Neuronal stem cell (in vitro differentiated cells): ENCODE data around the gene RBM34.

Source experiments
- DNase-seq: peaks from one replicate; pipeline ENCODE4 v3.0.0-alpha.2; 2013; ENCODE audit warnings: low spot score
- H2AFZ ChIP-seq: one replicate; pipeline ENCODE4 v1.6.1; 2013; ENCODE audit warnings: mild to moderate bottlenecking, low read length, inconsistent platforms
- H2AK5ac ChIP-seq: 2 replicates; pipeline ENCODE4 v1.6.1; 2013; ENCODE audit warnings: low read depth, mild to moderate bottlenecking, inconsistent platforms, low read length, moderate library complexity, mixed read lengths
- H2BK120ac ChIP-seq: 2 replicates; pipeline ENCODE4 v1.6.1; 2013; ENCODE audit warnings: low read depth, mild to moderate bottlenecking, inconsistent platforms, low read length, moderate library complexity, mixed read lengths
- H2BK12ac ChIP-seq: one replicate; pipeline ENCODE4 v1.6.1; 2013; ENCODE audit warnings: low read length, inconsistent platforms
- H2BK15ac ChIP-seq: 2 replicates; pipeline ENCODE4 v1.6.1; 2013; ENCODE audit warnings: mild to moderate bottlenecking, low read length, inconsistent platforms, mixed read lengths
- H2BK5ac ChIP-seq: one replicate; pipeline ENCODE4 v1.6.1; 2013; ENCODE audit warnings: inconsistent platforms, mild to moderate bottlenecking, low read length, moderate library complexity
- H3K14ac ChIP-seq: one replicate; pipeline ENCODE4 v1.6.1; 2013; ENCODE audit warnings: low read length, inconsistent platforms
- H3K18ac ChIP-seq: 2 replicates; pipeline ENCODE4 v1.6.1; 2013; ENCODE audit warnings: low read length, inconsistent platforms
- H3K23ac ChIP-seq: 2 replicates; pipeline ENCODE4 v1.6.1; 2013; ENCODE audit warnings: low read depth, mild to moderate bottlenecking, mixed read lengths, low read length, inconsistent platforms; ENCODE audit not compliant: poor library complexity
- H3K27ac ChIP-seq: replicated peaks from 3 replicates; pipeline ENCODE4 v1.5.1; 2013; ENCODE audit warnings: low read length, inconsistent platforms
- H3K27me3 ChIP-seq, 3 experiments: 2 replicates each; pipeline ENCODE4 v1.6.1; 2013; ENCODE audit warnings: low read length in 3 of 3, mild to moderate bottlenecking in 2 of 3, inconsistent platforms in 1 of 3, low read depth in 1 of 3, mixed read lengths in 1 of 3, moderate library complexity in 1 of 3; ENCODE audit not compliant: control insufficient read depth in 3 of 3, insufficient read depth in 3 of 3
- H3K36me3 ChIP-seq, 2 donors: replicated peaks in 1 of 2; 2 replicates each; pipeline ENCODE4 v1.6.1; 2013; ENCODE audit warnings: low read length in 2 of 2; ENCODE audit not compliant: control insufficient read depth in 2 of 2, insufficient read depth in 2 of 2
- H3K4ac ChIP-seq: 2 replicates; pipeline ENCODE4 v1.6.1; 2013; ENCODE audit warnings: inconsistent platforms, mild to moderate bottlenecking, low read length, moderate library complexity
- H3K4me1 ChIP-seq, 2 donors: 1 replicate in 1 of 2; 2 replicates in 1 of 2; pipeline ENCODE4 v1.6.1; 2013; ENCODE audit warnings: low read length in 2 of 2, low read depth in 1 of 2; ENCODE audit not compliant: control insufficient read depth in 2 of 2, insufficient read depth in 1 of 2
- H3K4me2 ChIP-seq: one replicate; pipeline ENCODE4 v1.6.1; 2013; ENCODE audit warnings: mild to moderate bottlenecking, low read length, inconsistent platforms; ENCODE audit not compliant: insufficient read depth, poor library complexity, severe bottlenecking
- H3K4me3 ChIP-seq, 2 donors: 2 replicates each; pipeline ENCODE4 v1.5.1; 2013; ENCODE audit warnings: low read length in 2 of 2, mild to moderate bottlenecking in 2 of 2, inconsistent platforms in 1 of 2, moderate library complexity in 1 of 2
- H3K79me1 ChIP-seq: one replicate; pipeline ENCODE4 v1.6.1; 2013; ENCODE audit warnings: low read depth, mild to moderate bottlenecking, inconsistent platforms, low read length, moderate library complexity
- H3K9ac ChIP-seq: one replicate; pipeline ENCODE4 v1.6.1; 2013; ENCODE audit warnings: mild to moderate bottlenecking, low read depth, low read length, inconsistent platforms; ENCODE audit not compliant: poor library complexity
- H3K9me3 ChIP-seq, 2 donors: replicated peaks in 1 of 2; 2 replicates each; pipeline versions ENCODE3 to v1.6.1; 2013; ENCODE audit warnings: low read length in 2 of 2, mild to moderate bottlenecking in 2 of 2, inconsistent platforms in 1 of 2, low read depth in 1 of 2, mixed read lengths in 1 of 2, moderate library complexity in 1 of 2; ENCODE audit not compliant: control insufficient read depth in 2 of 2, insufficient read depth in 1 of 2
- H4K8ac ChIP-seq: one replicate; pipeline ENCODE4 v1.6.1; 2013; ENCODE audit warnings: low read depth, mild to moderate bottlenecking, inconsistent platforms, low read length, moderate library complexity
- H4K91ac ChIP-seq: one replicate; pipeline ENCODE4 v1.6.1; 2013; ENCODE audit warnings: low read length, low read depth, mild to moderate bottlenecking, inconsistent platforms; ENCODE audit not compliant: poor library complexity
- WGBS, 2 donors: extraction: QIAGEN DNeasy Blood & Tissue Kit; methylation state at CpG; one replicate each; pipeline ENCODE4 v1.1.7; 2013; ENCODE audit warnings: missing lambda C conversion rate in 2 of 2, mixed read lengths in 1 of 2; ENCODE audit not compliant: insufficient read length in 2 of 2, insufficient replicate concordance in 1 of 2; ENCODE audit errors: extremely low coverage in 2 of 2; 5-methylcytosine and 5-hydroxymethylcytosine counted together

Gene RBM34

DNA sequence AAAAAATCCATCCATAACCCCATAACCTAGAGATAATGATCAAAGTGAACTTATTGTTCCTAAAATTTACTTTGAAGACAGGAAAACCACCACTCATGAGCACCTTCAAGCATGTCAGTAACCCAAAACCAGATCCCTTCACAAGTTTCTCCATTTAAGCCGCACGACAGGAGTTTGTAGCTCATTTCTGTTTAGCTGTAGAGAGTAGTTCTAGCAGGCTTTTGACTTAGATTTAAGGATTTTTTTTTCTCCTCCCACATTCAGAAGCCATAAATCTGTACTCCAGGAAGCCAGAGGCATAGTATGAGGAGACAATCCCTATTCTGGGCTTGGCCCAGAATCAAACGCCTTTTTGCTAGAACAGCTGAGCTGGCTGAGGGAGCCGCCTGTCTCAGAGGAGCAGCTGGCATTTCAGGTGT is 58.0 kb downstream of the RBM34 start:
- no peak for DNase-seq
- no peak overlapping the region for H2AFZ ChIP-seq
- no peak overlapping the region for H2BK120ac ChIP-seq
- no peak overlapping the region for H3K27ac ChIP-seq
- H2BK12ac ChIP-seq = no peak overlapping the region
- H3K4me2 ChIP-seq = no peak overlapping the region
- H4K8ac ChIP-seq = no peak overlapping the region
- no CpG with 5 or more reads among the region's 4 CpGs for WGBS, 2 donors
- no peak overlapping the region for H2BK5ac ChIP-seq
- H3K36me3 ChIP-seq = peaks cover 0 to 13% of the 10 kb centered on the region in 2 donors
- no peaks in the 10 kb centered on the region for H3K79me1 ChIP-seq
- no peak overlapping the region for H3K18ac ChIP-seq
- H3K27me3 ChIP-seq = no peaks in the 10 kb centered on the region
- H2BK15ac ChIP-seq = no peak overlapping the region
- H3K4me1 ChIP-seq = peaks cover 6% of the 10 kb centered on the region in 2 donors
- H3K4me3 ChIP-seq = no peak overlapping the region
- H4K91ac ChIP-seq = no peak overlapping the region
- H3K9me3 ChIP-seq = no peaks in the 10 kb centered on the region
- H3K9ac ChIP-seq = no peak overlapping the region
- no peak overlapping the region for H3K14ac ChIP-seq
- no peak overlapping the region for H3K23ac ChIP-seq
- no peak overlapping the region for H2AK5ac ChIP-seq
- no peak overlapping the region for H3K4ac ChIP-seq

DNA sequence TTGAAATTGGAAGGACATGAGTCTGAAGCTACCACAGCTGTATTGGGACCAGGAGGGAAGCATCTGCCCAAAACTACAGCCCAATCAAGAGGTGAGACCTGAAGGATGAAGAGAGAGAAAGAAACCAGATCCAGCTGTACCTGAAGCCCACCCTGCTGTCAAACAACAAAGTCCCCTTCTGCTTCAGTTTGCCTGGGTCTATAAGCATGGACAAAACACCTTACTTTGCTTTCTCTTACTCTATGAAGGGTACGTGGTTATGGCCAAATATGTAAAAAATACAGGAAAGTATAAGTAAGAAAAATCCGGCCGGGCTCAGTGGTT is 58.8 kb downstream of the RBM34 start:
- no peak overlapping the region for H3K18ac ChIP-seq
- H4K91ac ChIP-seq = no peak overlapping the region
- H3K14ac ChIP-seq = no peak overlapping the region
- no peak overlapping the region for H2AFZ ChIP-seq
- H3K27ac ChIP-seq = no peak overlapping the region
- H3K79me1 ChIP-seq = no peaks in the 10 kb centered on the region
- H4K8ac ChIP-seq = no peak overlapping the region
- WGBS, 2 donors = no CpG with 5 or more reads among the region's 3 CpGs
- no peak overlapping the region for H2BK15ac ChIP-seq
- no peak overlapping the region for H3K4ac ChIP-seq
- H3K23ac ChIP-seq = no peak overlapping the region
- H3K36me3 ChIP-seq = peaks cover 0 to 5% of the 10 kb centered on the region in 2 donors
- no peak overlapping the region for H3K9ac ChIP-seq
- no peak overlapping the region for H2AK5ac ChIP-seq
- H3K27me3 ChIP-seq = no peaks in the 10 kb centered on the region
- no peak for DNase-seq
- no peak overlapping the region for H2BK12ac ChIP-seq
- peaks cover 6% of the 10 kb centered on the region in 2 donors for H3K4me1 ChIP-seq
- H3K9me3 ChIP-seq = no peaks in the 10 kb centered on the region
- H2BK120ac ChIP-seq = no peak overlapping the region
- no peak overlapping the region for H3K4me3 ChIP-seq
- no peak overlapping the region for H2BK5ac ChIP-seq
- no peak overlapping the region for H3K4me2 ChIP-seq

DNA sequence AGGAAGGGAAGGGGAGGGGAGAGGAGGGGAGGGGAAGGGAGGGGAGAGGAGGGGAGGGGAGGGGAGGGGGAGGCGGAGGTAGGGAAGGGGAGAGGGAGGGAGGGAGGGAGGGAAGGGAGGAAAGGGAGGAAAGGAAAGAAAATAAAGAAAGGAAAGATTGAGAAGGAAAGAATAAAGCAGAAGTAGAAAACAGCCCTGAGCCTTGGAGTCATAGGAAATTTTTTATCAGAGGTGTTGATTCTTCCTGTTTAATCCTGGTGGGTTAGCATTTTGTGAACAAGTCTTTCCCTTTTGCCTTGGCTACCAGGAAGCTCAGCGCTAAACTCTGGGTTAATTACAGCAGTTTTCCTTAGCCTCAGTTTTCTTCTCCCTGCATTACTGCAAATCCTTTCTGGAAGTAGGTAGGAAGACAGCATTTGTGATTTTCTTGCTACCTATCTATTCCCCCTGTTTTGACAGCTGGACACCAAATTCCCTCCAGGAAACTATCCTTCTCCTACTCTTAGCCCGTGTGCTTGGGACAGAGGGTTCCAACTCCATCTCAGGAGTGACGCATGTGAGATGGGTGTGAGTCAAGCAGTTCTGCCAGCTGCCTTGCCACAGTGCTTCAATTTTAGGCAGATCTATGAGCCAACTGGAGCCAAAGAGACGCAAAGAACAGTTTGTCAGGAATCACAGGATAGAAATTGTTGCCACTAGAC is 59.3 kb downstream of the RBM34 start:
- Histone ChIP-seq H2BK12ac (no peak overlapping the region), H2AK5ac (no peak overlapping the region), H2BK5ac (no peak overlapping the region), H3K4me2 (no peak overlapping the region), H2BK120ac (no peak overlapping the region), H2AFZ (no peak overlapping the region), H4K8ac (no peak overlapping the region), H3K36me3 (peaks cover 0 to under 1% of the 10 kb centered on the region in 2 donors), H3K27ac (no peak overlapping the region), H4K91ac (no peak overlapping the region), H3K27me3 (no peaks in the 10 kb centered on the region), H3K23ac (no peak overlapping the region), H3K4ac (no peak overlapping the region), H3K18ac (no peak overlapping the region), H3K4me1 (peaks cover 6% of the 10 kb centered on the region in 2 donors), H3K4me3 (no peak overlapping the region), H2BK15ac (no peak overlapping the region), H3K9ac (no peak overlapping the region), H3K9me3 (no peaks in the 10 kb centered on the region), H3K79me1 (no peaks in the 10 kb centered on the region), H3K14ac (no peak overlapping the region)
- no CpG with 5 or more reads among the region's 5 CpGs for WGBS, 2 donors
- no peak for DNase-seq

DNA sequence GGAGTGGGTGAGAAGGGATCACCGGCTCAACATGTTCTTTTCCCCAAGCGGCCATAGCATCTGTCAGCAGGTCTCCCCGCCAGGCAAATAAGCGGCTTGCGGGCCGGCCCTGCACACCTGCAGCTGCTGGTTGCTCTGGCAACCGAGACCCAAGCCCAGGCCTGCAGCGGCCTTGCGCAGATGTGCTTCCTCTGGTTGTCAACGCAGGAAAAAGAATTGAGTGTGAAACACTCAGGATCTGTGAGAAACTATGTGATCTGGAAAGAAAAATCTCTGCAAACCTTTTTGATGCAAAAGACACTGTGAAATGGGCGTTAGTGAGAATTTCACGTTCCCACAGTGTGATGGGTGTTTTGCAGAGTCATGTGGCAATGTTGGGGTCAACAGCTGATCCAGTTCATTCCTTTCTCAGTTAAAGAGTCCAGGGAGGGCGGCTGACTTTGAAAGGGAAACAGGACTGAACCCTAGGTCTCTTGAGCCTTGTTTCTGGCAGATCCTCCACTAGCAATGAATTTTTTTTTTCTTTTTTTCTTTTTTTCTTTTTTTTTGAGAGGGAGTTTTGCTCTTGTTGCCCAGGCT is 60.8 kb downstream of the RBM34 start:
- Histone ChIP-seq H4K8ac (no peak overlapping the region), H3K23ac (no peak overlapping the region), H2AFZ (peak overlapping the region; percentile 5), H3K79me1 (no peaks in the 10 kb centered on the region), H2AK5ac (no peak overlapping the region), H4K91ac (no peak overlapping the region), H3K4me3 (no peak overlapping the region), H3K4me1 (peaks cover 6% of the 10 kb centered on the region in 2 donors), H3K14ac (no peak overlapping the region), H2BK15ac (no peak overlapping the region), H3K27ac (no peak overlapping the region), H3K9ac (peak overlapping the region; percentile 47), H3K27me3 (no peaks in the 10 kb centered on the region), H2BK120ac (no peak overlapping the region), H2BK5ac (no peak overlapping the region), H3K18ac (no peak overlapping the region), H2BK12ac (no peak overlapping the region), H3K4ac (no peak overlapping the region), H3K4me2 (no peak overlapping the region), H3K36me3 (no peaks in the 10 kb centered on the region), H3K9me3 (no peaks in the 10 kb centered on the region)
- WGBS, 2 donors = no CpG with 5 or more reads among the region's 13 CpGs
- no peak for DNase-seq
